HG03565 (cell line): ENCODE measurements around the gene PAOX.

ENCODE experiments used
- ATAC-seq: cut with Tn5 transposase; IDR thresholded peaks from one replicate; pipeline ENCODE4 v1.9.1; 2021; ENCODE audit warnings: mild to moderate bottlenecking, moderate library complexity; ENCODE audit not compliant: unreplicated experiment

Gene PAOX

DNA sequence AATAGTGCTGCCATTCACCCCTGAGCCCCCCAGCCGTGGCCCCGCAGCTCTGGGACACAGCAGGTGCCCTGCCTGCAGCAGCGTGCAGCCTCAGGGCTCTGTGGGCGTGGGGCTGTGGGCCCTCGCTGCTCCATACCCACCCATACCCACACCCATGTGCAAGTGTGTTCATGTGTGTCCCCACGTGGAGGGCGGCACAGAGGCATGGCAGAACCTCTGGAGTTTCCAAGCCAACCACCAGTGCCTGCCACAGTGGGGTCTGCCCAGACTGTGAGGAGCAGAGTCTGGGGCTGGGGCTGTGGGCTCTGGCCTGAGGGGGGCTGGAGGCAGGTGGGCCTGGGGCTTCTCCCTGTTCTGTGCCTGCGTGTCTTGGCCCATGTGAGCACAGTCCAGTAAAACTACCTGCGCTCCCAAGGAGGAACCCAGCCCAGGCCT is 29.5 kb upstream of the PAOX start:
- ATAC-seq = no peak

DNA sequence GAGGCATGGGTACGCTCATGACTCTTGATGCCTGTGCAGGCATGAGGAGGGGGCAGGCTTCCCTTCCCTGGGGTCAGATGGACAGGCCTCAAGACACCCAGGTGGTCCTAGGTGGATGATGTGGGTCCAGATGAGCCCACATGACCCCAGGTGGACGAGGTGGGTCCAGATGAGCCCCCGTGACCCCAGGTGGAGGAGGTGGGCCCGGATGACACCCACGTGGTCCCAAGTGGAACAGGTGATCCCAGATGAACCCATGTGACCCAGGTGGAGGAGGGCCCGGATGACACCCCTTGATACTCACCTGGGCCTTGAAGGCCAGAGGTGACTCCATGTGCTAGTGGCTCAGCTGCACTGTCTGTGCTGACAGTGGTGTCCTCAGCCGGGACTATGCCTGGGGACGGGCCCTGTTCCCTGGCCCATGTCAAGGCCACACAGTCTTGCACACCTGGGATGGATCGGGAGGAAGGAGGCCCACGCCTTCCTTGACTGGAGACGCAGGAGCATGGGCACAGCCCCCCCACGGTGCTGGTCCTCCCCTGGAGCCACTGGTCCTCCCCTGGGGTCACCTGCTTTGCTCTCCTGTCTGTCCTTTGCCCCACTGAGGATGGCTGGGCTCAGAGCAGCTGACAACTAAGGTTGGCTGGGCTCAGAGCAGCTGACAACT is 28.6 kb upstream of the PAOX start:
- no peak for ATAC-seq

DNA sequence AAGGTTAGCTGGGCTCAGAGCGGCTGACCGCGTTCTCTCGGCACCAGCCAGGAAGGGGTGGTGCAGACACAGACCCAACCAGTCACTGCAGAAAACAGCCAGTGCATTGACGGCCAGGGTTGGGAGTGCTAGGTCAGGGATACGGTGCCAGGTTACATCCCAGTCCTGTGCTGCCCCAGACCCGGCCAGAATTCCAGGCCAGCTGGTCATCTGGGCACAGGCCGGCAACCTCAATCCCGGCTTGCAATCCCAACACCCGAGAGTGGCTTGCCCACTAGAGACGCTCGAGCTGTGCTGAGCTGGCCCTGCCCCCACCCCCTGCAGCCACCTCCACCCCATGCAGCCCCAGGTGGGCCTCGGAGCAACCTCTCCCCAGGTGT is 28.1 kb upstream of the PAOX start:
- ATAC-seq = no peak

DNA sequence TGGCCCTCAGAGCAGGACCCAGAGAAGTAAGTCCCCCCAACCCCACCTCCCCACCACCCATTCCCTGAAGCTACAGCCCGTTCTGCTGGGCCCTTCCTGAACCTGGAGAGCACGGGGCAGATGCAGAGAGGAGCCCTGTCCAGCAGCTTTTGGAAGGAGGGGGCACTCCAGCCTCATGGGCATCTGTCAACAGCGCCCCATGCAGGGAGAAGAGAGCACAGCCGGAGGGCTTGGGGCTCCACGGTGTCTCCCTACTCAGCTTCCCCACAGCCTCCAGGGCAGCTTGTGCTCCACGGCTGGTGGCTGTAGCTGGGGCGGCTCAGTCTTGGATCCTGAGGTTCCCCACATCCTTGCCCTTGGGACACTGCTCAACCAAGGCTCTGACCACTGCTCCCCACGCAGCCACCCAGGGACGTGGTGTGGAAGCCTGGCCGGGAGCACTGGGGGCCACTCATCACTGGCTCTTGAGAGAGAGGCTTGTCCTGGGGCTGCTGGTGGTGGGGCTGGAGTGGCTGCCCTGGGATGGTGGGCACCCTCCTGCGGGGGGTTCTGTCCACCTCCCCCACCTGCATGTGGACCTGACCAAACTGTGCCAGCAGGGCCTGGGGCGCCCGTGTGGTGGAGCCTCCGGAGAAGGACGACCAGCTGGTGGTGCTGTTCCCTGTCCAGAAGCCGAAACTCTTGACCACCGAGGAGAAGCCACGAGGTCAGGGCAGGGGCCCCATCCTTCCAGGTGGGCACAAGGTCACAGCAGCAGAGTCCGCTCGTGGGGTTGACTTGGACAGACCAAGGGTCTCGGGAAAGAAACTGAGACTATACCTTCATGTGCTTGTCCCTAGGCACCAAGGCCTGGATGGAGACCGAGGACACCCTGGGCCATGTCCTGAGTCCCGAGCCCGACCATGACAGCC is 27.4 kb upstream of the PAOX start:
- no peak for ATAC-seq

DNA sequence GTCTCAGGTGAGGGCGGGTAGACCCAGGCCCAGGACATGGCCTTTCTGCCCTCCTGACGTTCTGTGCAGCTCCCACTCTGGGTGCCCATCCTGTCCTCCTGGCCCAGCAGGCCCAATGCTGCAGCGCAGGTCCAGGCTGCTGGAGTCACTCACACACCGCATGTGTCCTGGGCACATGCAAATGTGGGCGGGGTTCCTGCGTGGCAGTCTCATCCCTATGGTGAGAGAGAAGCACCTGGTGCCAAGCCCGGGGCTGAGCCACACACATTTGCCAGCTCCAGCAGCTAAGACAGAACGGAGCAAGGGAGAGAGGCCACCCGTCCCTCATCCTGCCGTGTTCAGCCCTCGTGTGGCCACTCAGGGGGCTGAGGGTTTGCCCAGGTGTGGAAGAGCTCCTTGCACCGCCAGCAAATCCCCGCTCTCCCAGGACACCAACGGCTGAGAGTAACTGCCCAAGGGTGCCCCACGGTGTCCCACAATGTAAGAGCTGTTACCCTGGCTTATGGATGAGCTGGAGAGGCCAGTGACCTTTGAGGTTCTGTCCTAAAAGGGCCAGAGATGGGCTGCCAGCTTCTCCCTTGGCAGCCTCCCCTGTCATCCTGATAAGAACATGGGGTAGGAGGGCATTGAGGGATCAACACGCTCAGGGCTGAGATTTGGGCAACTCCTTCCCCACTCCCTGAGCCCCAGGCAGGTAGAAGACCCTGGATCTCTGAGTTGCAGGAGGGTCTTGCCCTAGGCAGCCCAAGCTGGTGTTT is 25.7 kb upstream of the PAOX start:
- no peak for ATAC-seq

DNA sequence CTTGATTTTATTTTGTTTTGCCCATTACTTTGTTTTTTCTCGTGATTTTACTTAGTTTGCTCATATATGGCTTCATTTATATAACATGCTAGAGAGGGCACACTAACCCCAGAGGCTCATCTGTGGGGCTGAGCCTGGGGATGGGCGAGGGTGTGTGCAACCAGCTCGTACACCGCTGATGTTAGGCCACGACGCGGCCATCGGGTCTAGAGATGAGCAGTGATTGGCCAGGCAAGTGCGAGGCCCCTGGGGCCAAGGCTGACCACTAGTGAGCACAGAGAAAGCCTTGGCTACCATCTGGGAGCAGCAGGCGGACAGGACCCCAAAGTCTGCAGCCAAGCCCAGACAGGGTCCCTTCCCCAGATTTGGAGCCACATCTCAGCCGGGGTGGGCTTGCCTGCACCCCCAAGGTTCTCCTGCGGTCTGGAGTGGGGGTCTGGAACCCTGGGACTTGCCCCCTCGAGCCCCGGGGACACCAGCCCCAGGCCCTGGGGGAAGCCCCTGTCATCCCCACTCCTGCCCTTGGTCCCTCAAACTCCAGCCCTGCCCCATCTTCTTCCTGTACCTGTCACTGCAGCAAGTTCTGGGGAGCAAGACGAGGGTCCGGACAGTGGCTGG is 25.0 kb upstream of the PAOX start:
- ATAC-seq = no peak

DNA sequence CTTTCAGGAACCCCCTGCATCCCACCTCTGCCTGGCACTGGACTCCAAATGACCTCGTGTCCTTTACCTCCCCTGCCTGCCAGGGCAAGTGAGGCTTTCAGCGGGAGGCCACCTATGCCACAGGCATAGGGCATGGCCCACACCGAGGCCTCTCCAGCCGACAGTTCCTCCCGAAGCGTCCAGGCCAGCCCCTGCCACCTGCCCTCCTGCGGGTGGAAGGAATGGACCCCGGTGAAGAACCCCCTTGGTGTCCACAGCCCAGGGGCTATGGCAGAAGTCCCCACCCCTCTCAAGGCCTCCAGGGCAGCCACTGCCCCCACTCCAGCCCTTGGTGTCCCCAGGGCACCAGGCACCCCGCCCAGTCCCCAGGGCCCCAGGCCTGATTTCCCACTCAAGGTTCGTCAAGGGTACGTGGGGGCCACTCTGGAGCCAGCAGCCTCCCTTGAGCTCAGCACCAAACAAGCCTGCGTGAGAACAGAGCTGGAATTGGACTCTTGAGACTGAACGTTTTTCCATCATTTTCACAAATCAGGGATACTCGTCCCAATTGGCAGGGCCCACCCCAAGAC is 24.3 kb upstream of the PAOX start:
- ATAC-seq = no peak

DNA sequence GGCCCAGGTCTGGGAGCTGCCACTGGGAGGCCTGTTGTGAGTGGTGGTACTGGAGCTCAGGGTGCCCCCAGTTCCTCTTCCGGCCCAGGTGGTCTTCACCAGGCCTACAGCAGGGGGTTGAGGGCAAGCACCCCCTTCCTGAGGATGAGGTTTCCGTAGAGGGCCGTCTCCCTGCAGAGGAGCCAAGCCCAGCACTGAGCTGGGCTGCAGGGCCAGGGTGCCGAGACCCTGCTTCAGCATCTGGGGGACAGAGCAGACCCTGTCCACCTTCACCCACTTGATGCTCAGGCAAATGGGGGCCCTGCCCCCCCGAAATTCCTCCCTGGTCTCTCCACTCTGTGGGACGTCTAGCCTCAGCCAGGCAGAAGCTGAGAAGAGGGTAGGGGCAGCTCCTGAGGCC is 23.8 kb upstream of the PAOX start:
- no peak for ATAC-seq

DNA sequence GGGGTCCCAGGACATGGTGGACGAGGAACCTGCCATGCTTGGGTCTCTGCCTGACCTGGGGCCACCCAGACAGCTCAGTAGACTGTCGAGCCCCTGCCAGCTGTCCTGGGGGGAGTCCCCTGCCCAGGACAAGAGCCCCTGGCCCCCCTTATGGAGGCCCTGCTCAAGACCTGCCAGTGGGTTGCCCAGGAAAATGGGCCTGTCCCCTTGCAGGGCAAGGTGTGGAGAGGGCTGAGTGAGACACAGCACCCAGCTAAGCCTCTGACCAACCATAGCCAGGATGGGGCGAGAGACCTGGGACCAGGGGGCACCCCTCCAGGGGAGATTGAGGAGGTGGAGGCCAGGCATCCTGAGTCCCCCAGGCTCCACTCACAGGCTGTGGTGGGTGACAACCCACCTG is 23.1 kb upstream of the PAOX start:
- ATAC-seq = no peak

DNA sequence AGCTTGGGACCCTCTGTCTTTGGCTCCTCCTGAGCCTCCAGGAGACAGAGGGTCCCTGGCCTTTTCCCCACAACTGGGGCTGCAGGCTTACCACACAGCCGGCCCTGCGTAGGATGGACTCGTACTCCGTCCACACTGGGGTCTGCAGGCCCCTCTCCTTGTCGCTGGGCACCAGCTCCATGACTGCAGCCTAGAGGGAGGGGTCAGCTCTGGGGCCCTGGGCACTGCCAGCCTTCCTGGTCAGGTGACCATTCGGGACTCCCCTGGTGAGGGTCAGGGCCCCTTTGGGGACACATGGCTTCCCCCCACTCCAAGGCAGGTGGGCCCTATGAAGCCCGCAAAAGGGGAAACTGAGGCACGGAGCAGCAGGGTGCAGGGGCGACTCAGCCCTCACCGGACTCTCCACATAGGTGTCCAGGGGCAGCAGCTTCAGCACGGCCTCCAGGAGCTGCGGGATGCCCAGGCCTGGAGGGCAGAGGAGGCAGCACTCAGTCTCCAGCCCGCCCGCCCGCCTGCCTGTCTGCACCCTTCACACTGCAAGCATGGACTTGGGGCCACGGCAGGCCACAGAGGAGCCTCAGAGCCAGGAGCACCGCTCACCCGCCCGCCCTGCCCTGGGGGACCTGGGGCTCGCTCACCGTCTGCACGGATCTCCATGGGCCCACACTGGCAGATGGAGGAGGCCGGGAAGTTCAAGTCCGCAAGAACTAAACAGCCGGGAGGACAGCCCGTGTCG is 22.3 kb upstream of the PAOX start:
- ATAC-seq = no peak

DNA sequence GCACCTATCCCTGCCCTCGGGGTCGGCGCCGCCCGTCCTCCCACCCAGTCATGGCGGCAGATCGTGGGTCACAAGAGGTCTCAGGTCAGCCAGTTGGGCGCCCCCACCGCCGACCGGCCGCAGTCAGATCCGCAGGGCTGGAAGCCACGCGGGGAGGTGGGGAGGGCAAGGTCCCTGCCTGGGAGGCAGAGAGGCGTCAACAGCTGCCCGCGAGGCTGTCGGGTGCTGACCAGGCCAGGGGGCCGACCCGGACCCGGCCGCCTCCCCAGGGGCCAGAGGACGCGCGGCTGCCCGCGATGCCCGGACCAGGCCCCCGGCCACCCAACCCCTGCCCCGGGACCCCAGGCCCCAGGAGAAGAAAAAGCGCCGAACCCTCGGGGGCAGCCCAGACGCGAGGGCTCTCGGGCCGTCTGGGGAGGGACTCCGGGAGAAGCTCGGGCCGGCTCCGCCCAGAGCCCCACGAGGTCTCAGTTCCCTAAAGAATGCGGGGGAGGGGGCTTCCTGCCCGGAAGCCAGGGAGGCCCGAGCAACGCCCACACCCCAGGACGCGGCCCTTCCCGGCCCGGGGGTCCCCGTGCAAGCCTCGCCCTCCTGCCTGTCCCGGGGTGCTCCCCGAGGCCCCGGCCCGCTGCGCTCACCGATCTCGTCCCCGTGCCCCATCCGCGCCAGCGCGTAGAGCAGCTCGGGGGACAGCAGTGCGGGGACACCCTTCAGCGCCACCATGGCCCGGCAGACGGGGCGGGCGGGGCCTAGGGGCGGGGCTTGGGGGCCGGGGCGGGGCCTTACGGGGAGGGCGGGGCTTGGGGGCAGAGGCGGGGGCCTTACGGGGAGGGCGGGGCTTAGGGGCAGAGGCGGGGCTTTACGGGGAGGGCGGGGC is 21.5 kb upstream of the PAOX start, which contains the start of gene FUOM:
TSS of gene FUOM (minus strand) at position 735 of the 877 bp plus-strand sequence. CDS start at position 723, 12 bp downstream.
- peak; percentile 56 for ATAC-seq

DNA sequence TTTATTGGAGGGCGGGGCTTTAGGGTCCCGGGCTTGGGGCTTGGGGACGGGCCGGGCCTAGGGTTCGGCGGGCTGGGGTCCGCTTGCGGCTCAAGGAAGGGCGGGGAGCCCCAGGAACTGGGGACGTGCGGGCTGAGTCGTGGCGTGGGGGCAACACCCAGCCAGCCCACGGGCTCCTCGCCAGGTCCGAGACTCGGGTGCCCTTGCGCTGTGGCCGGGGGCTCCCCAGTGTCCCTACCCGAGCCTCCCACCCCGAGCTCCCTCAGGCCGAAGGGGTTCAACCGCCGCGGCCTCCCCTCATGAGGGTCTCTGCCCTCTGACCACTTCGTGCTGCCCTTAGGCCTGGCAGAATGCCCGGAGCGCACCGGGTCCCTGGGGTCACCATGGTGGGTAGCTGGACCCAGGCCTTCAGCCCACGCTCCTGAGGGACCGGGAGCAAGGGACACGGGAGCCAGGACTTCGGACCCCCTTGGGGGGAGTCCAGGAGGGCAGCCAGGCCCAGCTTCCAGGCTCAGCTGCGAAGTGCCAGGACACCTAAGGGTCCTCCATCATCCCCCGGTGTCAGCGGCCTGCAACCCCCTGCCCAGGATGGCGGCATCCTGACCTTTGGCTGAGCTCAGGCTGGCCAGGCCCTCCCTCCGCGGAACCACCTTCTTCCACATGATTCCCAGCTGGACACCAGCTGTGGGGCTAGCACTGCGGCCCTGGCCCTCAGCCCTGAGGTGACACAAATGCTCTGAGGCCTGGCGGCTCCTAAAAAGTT is 20.7 kb upstream of the PAOX start:
- no peak for ATAC-seq

DNA sequence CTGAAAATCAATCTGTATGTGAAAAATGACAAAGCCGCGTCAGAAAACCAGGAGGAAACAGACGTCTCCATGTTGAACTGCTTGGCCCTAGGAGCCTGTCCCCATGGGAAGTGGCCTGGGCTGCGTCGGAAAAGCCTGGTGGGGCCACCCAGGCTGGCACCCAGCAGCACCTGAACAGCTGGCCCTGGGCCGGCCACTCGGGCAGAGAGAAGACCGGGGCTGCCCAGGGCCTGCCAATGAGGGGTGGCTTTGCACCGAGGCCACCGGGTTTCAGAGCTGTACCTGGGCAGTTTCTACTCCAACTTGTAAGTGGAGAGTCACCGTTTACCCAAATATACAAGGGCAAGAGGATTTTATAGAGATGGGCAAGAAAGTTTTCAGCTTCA is 20.1 kb upstream of the PAOX start:
- ATAC-seq = no peak

DNA sequence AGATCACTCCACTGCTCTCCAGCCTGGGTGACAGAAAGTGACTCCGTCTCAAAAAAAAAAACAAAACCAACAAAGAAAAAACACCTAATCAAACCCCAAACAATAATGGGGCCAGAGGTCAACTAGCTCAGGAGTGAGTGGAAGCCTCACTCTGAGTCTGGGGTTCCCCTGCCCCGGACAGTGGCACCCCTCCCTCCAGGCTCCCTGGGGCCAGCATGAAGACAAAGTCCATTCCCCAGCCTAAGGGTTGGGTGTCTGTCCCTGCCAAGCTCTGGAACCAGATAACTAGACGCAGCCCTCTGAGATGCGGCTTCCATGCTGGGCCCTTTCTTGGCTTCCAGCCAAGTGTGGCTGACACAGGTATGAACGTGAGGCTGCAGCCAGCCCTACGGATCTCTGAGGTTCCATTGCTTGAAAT is 19.5 kb upstream of the PAOX start:
- ATAC-seq = no peak

DNA sequence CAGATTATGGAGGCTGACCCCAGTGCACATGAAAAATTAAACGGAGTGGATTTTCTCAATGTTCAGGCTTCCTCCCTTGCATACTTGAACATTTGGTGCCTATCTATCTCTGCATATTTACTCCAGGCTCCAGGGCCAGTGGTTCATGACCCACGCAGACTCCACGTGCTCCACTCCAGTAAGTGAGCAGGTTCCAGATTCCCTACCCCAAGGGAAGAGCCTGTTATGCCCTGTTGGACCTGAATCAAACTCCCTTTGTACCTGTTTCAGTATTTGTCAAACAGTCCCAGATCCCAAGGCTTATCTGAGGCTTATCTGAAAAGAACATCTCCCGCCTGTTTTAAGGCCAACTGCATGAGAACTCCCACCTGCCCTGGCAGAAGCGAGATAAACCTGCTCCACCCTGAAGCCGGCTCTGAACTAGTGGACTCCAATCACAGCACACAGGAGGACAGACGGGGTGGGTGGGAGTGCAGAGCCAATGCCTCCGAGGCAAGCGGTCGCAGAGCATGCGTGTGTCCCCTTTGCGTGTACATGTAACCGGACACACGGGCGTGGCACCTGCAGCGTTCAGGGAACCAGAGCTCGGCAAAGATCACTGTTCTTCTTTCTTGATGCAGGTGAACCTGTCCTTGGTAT is 19.0 kb upstream of the PAOX start:
- no peak for ATAC-seq

DNA sequence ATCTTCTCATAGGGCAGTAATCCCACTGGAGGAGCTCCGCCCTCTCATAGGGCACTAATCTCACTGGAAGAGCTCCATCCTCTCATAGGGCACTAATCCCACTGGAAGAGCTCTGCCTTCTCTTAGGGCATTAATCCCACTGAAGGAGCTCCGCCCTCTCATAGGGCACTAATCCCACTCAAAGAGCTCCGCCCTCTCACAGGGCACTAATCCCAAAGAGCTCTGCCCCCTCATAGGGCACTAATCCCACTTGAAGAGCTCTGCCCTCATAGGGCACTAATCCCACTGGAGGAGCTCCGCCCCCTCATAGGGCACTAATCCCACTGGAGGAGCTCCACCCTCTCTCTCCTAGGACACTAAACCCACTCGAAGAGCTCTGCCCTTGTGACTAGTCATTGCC is 17.8 kb upstream of the PAOX start:
- no peak for ATAC-seq

DNA sequence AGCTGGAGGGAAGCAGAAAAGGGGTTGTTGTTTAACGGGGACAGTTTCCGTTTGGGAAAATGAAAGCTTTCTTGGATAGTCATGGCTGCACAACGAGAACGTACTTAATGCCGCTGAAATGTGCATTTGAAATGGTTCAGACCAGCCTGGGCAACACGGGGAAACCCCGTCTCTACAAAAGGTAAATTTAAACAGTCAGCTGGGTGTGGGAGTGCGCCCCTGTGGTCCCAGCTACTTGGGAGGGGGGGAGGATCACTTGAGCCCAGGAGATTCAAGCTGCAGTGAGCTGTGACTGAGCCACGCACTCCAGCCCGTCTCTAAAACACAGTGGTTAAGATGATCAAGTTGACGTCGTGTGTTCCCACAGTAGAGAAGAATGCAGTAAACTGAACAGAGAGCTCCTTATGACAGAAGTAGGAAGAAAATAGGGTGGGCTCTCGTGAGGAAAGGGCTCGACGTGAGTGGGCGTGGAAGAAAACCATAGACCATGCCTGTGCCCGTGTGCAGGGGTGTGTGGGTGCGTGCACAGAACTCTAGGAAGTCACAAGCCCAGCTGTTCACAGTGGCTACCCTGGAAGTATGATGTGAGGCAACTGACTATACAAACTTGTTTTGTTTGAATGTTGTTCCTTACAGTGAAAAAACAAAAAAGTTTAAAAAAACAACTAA is 17.2 kb upstream of the PAOX start:
- ATAC-seq = no peak
